ENCODE measurements around the gene SREK1IP1.

SREK1IP1 gene

GRCh38 chr5:64768358-64769312 is at the start of gene SREK1IP1, which contains the start of gene CWC27:
Gene SREK1IP1, minus strand, starts transcription at chr5:64768691. Its CDS starts 174 bp downstream, at chr5:64768517.
Gene CWC27, plus strand, starts transcription at chr5:64768930. Its CDS starts 217 bp downstream, at chr5:64769147.
- peak; percentile 52 to 67 (median 56) for DNase-seq (ENCODE audit: low read depth in 3 of 3, low spot score in 1 of 3)

GRCh38 chr5:64818245-64818644 is 49.8 kb upstream of the SREK1IP1 start:
- DNase-seq (ENCODE audit: low read depth in 3 of 3, low spot score in 1 of 3): no peak

GRCh38 chr5:64814073-64814472 is 45.6 kb upstream of the SREK1IP1 start:
- no peak for DNase-seq (ENCODE audit: low read depth in 3 of 3, low spot score in 1 of 3)

- DNase-seq (ENCODE audit: low read depth in 3 of 3, low spot score in 1 of 3): no peak
Observed at GRCh38 chr5:64811050-64811640, 42.7 kb upstream of the SREK1IP1 start.

GRCh38 chr5:64807520-64807919 is 39.0 kb upstream of the SREK1IP1 start:
- no peak for DNase-seq (ENCODE audit: low read depth in 3 of 3, low spot score in 1 of 3)

- no peak for DNase-seq (ENCODE audit: low read depth in 3 of 3, low spot score in 1 of 3)
Observed at GRCh38 chr5:64806537-64806936, 38.0 kb upstream of the SREK1IP1 start.

GRCh38 chr5:64800926-64801325 is 32.4 kb upstream of the SREK1IP1 start:
- DNase-seq (ENCODE audit: low read depth in 3 of 3, low spot score in 1 of 3): no peak

- no peak for DNase-seq (ENCODE audit: low read depth in 3 of 3, low spot score in 1 of 3)
Observed at GRCh38 chr5:64796301-64796700, 27.8 kb upstream of the SREK1IP1 start.

GRCh38 chr5:64794053-64794770 is 25.7 kb upstream of the SREK1IP1 start:
- no peak for DNase-seq (ENCODE audit: low read depth in 3 of 3, low spot score in 1 of 3)

- DNase-seq (ENCODE audit: low read depth in 3 of 3, low spot score in 1 of 3): no peak
Observed at GRCh38 chr5:64792469-64792868, 24.0 kb upstream of the SREK1IP1 start.

- no peak for DNase-seq (ENCODE audit: low read depth in 3 of 3, low spot score in 1 of 3)
Observed at GRCh38 chr5:64790210-64790609, 21.7 kb upstream of the SREK1IP1 start.

- DNase-seq (ENCODE audit: low read depth in 3 of 3, low spot score in 1 of 3): no peak
Observed at GRCh38 chr5:64789457-64789856, 21.0 kb upstream of the SREK1IP1 start.

GRCh38 chr5:64788156-64788555 is 19.7 kb upstream of the SREK1IP1 start:
- no peak for DNase-seq (ENCODE audit: low read depth in 3 of 3, low spot score in 1 of 3)

- no peak for DNase-seq (ENCODE audit: low read depth in 3 of 3, low spot score in 1 of 3)
Observed at GRCh38 chr5:64786372-64786771, 17.9 kb upstream of the SREK1IP1 start.

- peak; percentile 41 to 48 (median 47) for DNase-seq (ENCODE audit: low read depth in 3 of 3, low spot score in 1 of 3)
Observed at GRCh38 chr5:64784451-64785025, 16.0 kb upstream of the SREK1IP1 start.

GRCh38 chr5:64775291-64775690 is 6.8 kb upstream of the SREK1IP1 start:
- no peak for DNase-seq (ENCODE audit: low read depth in 3 of 3, low spot score in 1 of 3)

- DNase-seq (ENCODE audit: low read depth in 3 of 3, low spot score in 1 of 3): no peak
Observed at GRCh38 chr5:64773533-64773932, 5.0 kb upstream of the SREK1IP1 start.

GRCh38 chr5:64771736-64772135 is 3.2 kb upstream of the SREK1IP1 start:
- no peak for DNase-seq (ENCODE audit: low read depth in 3 of 3, low spot score in 1 of 3)

GRCh38 chr5:64769855-64770254 is 1.4 kb upstream of the SREK1IP1 start:
- DNase-seq (ENCODE audit: low read depth in 3 of 3, low spot score in 1 of 3): no peak

- DNase-seq (ENCODE audit: low read depth in 3 of 3, low spot score in 1 of 3): peak in 1 of 3 donors; percentile 1
Observed at GRCh38 chr5:64767959-64768357, 533 bp downstream of the SREK1IP1 start.

- no peak for DNase-seq (ENCODE audit: low read depth in 3 of 3, low spot score in 1 of 3)
Observed at GRCh38 chr5:64766941-64767340, 1.6 kb downstream of the SREK1IP1 start.
